ENCODE measurements around the gene CSE1L.

CSE1L gene, protein sequence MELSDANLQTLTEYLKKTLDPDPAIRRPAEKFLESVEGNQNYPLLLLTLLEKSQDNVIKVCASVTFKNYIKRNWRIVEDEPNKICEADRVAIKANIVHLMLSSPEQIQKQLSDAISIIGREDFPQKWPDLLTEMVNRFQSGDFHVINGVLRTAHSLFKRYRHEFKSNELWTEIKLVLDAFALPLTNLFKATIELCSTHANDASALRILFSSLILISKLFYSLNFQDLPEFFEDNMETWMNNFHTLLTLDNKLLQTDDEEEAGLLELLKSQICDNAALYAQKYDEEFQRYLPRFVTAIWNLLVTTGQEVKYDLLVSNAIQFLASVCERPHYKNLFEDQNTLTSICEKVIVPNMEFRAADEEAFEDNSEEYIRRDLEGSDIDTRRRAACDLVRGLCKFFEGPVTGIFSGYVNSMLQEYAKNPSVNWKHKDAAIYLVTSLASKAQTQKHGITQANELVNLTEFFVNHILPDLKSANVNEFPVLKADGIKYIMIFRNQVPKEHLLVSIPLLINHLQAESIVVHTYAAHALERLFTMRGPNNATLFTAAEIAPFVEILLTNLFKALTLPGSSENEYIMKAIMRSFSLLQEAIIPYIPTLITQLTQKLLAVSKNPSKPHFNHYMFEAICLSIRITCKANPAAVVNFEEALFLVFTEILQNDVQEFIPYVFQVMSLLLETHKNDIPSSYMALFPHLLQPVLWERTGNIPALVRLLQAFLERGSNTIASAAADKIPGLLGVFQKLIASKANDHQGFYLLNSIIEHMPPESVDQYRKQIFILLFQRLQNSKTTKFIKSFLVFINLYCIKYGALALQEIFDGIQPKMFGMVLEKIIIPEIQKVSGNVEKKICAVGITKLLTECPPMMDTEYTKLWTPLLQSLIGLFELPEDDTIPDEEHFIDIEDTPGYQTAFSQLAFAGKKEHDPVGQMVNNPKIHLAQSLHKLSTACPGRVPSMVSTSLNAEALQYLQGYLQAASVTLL

GRCh38 chr20:49046087-49046900 lies at the start of gene CSE1L:
Gene CSE1L (plus strand): TSS chr20:49046312. CDS start chr20:49058464, 12,152 bp downstream.
- TF ChIP-seq, protein P1, sequence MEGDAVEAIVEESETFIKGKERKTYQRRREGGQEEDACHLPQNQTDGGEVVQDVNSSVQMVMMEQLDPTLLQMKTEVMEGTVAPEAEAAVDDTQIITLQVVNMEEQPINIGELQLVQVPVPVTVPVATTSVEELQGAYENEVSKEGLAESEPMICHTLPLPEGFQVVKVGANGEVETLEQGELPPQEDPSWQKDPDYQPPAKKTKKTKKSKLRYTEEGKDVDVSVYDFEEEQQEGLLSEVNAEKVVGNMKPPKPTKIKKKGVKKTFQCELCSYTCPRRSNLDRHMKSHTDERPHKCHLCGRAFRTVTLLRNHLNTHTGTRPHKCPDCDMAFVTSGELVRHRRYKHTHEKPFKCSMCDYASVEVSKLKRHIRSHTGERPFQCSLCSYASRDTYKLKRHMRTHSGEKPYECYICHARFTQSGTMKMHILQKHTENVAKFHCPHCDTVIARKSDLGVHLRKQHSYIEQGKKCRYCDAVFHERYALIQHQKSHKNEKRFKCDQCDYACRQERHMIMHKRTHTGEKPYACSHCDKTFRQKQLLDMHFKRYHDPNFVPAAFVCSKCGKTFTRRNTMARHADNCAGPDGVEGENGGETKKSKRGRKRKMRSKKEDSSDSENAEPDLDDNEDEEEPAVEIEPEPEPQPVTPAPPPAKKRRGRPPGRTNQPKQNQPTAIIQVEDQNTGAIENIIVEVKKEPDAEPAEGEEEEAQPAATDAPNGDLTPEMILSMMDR (IDR thresholded peaks at IDR 0.05): no peak

DNA sequence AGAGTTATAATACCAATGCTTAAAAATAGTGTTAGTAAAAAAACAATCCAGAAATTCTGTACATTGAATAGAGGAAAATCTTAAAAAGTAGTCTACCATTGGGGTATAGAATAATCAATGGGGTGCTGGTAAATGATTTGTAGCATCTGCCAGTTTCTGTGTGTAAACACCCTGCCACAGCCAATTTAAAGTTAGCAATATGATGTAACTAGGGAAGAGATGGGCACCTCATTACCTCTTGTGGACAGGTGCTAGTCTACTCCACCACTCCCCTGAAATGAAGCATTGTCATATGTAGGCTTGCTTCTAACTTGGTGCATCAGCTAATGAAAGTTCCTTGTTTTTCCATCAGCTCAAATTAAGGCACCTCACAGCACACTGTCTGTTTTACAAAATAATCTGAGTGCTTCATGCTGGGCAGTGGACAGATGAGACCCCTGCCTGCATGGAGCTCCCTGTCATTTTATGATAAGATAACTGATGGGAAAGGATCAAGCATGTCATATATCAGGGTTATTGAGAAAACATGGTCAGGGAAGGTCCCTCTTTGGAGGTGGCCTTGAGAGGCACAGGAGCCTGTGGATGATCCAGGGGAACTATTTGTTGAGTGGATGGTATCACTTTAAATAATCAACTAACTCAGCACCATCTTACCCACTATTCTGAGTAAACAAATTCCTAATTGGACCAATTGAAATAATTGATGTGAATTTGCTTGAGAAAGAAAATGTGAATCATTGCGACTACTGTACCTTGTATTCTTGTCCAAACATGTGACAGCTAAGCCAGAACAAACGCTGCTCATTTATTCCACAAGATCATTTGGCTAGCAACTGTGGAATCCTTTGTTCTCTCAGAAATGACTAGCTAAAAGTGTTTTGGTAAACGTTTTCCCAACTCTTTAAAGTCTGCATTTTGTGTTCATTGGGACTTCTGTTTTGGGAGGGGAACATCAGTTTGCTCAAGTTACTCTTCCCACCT lies 45.9 kb upstream of the CSE1L start:
- TF ChIP-seq, protein P1 (IDR thresholded peaks at IDR 0.05): no peak

GRCh38 chr20:49001741-49002140 lies 44.4 kb upstream of the CSE1L start:
- TF ChIP-seq, protein P1 (IDR thresholded peaks at IDR 0.05): no peak

GRCh38 chr20:49006446-49006980 lies 39.6 kb upstream of the CSE1L start:
- TF ChIP-seq, protein P1 (IDR thresholded peaks at IDR 0.05): no peak

- TF ChIP-seq, protein P1 (IDR thresholded peaks at IDR 0.05): no peak
These were observed 36.0 kb upstream of the CSE1L start for GRCh38 chr20:49009899-49010631.

DNA sequence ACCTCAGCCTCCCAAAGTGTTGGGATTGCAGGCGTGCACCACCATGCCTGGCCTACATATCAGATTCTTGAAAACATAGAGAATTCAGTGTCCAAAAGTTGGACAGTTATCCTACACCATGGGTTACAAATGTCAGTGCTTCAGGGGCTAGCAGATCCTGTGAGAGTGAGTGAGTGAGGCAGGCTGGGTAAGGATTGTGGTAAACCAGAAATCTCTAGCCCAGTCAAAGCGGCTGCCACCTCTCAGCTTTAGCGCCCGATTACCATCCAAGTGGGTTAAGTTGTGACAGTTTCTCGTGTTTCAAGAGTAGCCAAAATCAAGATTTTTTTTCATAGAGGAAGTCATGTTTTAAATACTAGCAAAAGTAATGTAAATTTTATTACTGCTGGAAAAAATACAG lies 21.9 kb upstream of the CSE1L start:
- TF ChIP-seq, protein P1 (IDR thresholded peaks at IDR 0.05): no peak
